Cardiac fibroblast (primary cell): Measurements from ENCODE around the gene PARVA.

Experiments used
- DNase-seq, 2 donors: peaks; one replicate each; pipeline versions ENCODE4 v3.0.0 to v3.0.0-alpha.2; 2010; ENCODE audit warnings: low read depth in 2 of 2
- H3K4me3 ChIP-seq, 2 donors: replicated peaks in 1 of 2; 1 replicate in 1 of 2; 2 replicates in 1 of 2; pipeline ENCODE4 v1.5.1; 2011; ENCODE audit warnings: low read depth in 2 of 2, low read length in 2 of 2, mild to moderate bottlenecking in 2 of 2, moderate library complexity in 1 of 2
- CTCF ChIP-seq: IDR thresholded peaks from one replicate; pipeline ENCODE4 v1.5.1; 2011; ENCODE audit warnings: low read depth, mild to moderate bottlenecking, low read length, inconsistent platforms

The PARVA gene

DNA sequence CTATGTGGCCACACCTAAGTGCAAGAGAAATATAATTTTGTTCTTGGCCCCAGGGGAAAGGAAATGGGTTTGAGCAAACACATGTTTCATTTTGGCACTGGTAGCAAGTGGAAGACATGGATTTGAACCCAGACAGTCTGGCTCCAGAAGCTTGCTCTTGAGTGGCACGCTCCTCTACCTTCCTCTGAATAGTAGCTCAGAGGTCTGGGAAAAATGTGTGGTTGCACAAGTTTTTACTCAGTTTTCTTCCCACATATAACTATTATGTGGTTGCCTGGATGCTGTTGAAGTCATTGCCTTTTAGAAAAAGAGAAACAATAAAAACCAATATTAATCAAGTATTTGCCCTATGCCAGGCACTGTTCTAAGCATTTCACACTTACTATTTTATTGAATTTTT, 16.3 kb downstream of the PARVA start:
- no peak for DNase-seq
- no peak overlapping the region for H3K4me3 ChIP-seq
- TF ChIP-seq CTCF = no peak

GRCh38 chr11:12394601-12395000, 17.2 kb downstream of the PARVA start:
- no peak for TF ChIP-seq CTCF
- no peak for DNase-seq
- H3K4me3 ChIP-seq = no peak overlapping the region

- H3K4me3 ChIP-seq = no peak overlapping the region
- no peak for TF ChIP-seq CTCF
- no peak for DNase-seq
These were observed 18.0 kb downstream of the PARVA start for GRCh38 chr11:12395333-12395732.

DNA sequence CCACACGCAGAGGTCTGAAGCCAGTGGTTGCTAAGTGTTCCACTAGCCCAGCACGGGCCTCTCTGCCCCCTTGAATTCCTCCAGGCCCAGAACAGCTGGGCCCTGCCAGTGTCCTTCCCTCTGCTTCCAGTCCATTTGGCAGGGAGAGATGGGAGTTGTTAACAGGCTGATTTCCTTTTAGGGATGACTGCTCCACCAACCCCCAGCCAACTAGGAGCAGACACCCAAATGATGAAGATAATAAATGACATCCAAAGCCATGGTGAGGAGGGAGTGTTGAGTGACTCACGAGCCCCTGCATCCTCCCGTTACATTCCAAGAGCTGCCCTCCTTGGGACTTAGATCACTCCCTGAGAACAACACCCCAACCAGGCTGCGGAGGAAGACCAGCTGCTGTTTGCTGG, 20.6 kb downstream of the PARVA start:
- H3K4me3 ChIP-seq = no peak overlapping the region
- no peak for TF ChIP-seq CTCF
- peak; percentile 94 to 96 for DNase-seq

DNA sequence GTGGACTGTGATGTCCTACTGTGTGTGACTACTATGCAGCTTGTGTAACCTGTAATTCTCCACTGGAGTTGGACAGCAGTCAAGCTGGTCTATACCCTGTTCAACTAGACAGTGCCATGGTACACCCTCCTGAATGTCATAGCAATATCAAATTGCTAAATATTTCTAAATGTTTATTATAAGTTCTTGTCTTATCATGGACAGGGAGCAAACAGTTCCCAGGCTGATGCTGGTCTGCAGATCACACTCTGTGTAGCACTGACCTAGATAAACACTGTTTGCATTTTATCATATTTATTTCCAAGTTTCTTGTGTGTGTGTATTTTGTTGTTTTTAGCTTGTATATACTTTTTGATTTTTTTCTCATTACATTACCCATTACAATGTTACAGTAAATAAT, 22.0 kb downstream of the PARVA start:
- no peak for DNase-seq
- no peak overlapping the region for H3K4me3 ChIP-seq
- no peak for TF ChIP-seq CTCF

- DNase-seq = no peak
- no peak for TF ChIP-seq CTCF
These were observed 24.7 kb downstream of the PARVA start for GRCh38 chr11:12402025-12402424.

GRCh38 chr11:12402691-12403120, 25.3 kb downstream of the PARVA start:
- no peak for TF ChIP-seq CTCF
- peak in 1 of 2 donors; percentile 84 for DNase-seq
- no peak overlapping the region for H3K4me3 ChIP-seq

More at GRCh38 chr11:12402025-12402424, 24.7 kb downstream of the PARVA start:
- no peak overlapping the region for H3K4me3 ChIP-seq
